Vagina (tissue), 2 donors: ENCODE data around the gene PRDM1.

Source experiments
- POLR2A ChIP-seq, 2 donors: fragments of 450-650 bp; IDR thresholded peaks; one replicate each; pipeline ENCODE4 v1.6.1; 2017; ENCODE audit warnings: antibody characterized with exemption in 2 of 2, mild to moderate bottlenecking in 2 of 2, moderate library complexity in 2 of 2
- POLR2AphosphoS5 ChIP-seq, 2 donors: sonication (generic); formaldehyde crosslinking; IDR thresholded peaks; one replicate each; pipeline ENCODE4 v1.9.0; 2017; ENCODE audit warnings: antibody characterized with exemption in 2 of 2, mild to moderate bottlenecking in 2 of 2, low read depth in 1 of 2; ENCODE audit not compliant: insufficient read depth in 1 of 2
- TF ChIP-seq, protein P1 (sequence below), 3 experiments: fragments of 450-650 bp in 2 of 3; fragments of 200-600 bp in 1 of 3; sonication (generic) in 1 of 3; IDR thresholded peaks; one replicate each; pipeline ENCODE4 v1.5.1; 2017 to 2019; ENCODE audit warnings: antibody characterized with exemption in 3 of 3, mild to moderate bottlenecking in 2 of 3, moderate library complexity in 2 of 3

DNA sequence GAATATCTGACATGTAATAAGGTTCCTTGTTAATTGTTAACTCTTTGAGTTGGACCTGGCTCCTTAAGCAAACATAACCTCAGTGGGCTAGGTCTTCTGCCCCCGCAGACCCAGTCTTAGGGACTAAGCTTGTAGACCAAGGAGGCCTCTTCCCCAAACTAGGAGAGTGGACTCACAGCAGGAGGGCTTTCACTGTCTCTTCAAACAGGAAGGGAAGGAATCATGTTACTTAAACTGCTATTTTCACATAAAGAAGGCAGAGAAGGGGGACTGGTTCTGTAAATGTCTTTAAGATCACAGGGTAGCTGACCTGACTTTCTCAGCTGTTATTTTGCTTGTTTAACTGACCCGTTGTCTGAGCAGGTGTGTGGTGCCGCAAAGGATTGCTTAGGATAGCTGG lies 34.9 kb upstream of the PRDM1 start:
- TF ChIP-seq, protein P1, sequence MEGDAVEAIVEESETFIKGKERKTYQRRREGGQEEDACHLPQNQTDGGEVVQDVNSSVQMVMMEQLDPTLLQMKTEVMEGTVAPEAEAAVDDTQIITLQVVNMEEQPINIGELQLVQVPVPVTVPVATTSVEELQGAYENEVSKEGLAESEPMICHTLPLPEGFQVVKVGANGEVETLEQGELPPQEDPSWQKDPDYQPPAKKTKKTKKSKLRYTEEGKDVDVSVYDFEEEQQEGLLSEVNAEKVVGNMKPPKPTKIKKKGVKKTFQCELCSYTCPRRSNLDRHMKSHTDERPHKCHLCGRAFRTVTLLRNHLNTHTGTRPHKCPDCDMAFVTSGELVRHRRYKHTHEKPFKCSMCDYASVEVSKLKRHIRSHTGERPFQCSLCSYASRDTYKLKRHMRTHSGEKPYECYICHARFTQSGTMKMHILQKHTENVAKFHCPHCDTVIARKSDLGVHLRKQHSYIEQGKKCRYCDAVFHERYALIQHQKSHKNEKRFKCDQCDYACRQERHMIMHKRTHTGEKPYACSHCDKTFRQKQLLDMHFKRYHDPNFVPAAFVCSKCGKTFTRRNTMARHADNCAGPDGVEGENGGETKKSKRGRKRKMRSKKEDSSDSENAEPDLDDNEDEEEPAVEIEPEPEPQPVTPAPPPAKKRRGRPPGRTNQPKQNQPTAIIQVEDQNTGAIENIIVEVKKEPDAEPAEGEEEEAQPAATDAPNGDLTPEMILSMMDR (IDR thresholded peaks at IDR 0.05): no peak
- TF ChIP-seq POLR2A (IDR thresholded peaks at IDR 0.05): no peak
- TF ChIP-seq POLR2AphosphoS5 (IDR thresholded peaks at IDR 0.05; ENCODE audit: insufficient read depth in 1 of 2, low read depth in 1 of 2): no peak
